ENCODE measurements around the gene ING1. TPM values are rescaled to one million over a fixed set of nuclear protein-coding genes. Genes with fewer than 3 reads are reported as not detected.

ING1 gene
- total RNA-seq, 1 donor from 2014 or later, result 13.2 TPM

DNA sequence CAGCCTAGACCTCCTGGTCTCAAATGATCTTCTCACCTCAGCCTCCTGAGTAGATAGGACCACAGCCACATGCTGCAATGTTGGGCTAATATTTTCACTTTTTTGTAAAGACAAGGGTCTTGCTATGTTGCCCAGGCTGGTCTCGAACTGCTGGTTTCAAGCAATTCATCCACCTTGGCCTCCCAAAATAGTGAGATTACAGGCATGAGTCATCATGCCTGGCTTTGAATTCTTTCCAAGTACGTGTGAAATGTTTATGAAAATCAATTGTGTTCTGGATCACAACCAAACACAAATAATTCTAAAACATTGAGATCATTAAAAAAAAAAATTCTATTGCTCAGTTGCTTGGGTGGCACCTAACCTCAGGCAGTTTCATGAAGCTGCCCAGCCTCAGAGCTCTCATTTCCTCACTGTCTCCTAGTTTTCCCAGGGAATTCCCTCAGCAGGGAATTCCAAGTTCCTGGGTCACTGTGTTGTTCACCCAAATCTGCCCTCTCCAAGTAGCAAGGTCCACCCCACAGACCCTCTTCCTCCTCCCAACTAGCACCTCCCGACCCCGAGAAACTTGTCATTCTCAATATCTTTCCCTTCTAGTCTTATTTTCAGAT lies 44.8 kb downstream of the ING1 start:
- intact Hi-C loops (cut with DNase I), result no loop called here
- Histone ChIP-seq H3K27ac (no peak overlapping the region), H3K4me1 (no peaks in the 10 kb centered on the region), H3K27me3 (no peaks in the 10 kb centered on the region), H3K9me3 (no peaks in the 10 kb centered on the region), H3K36me3 (no peaks in the 10 kb centered on the region), H3K4me3 (no peak overlapping the region)
- DNase-seq, result no peak
- ATAC-seq, result no peak
- TF ChIP-seq, protein P1, sequence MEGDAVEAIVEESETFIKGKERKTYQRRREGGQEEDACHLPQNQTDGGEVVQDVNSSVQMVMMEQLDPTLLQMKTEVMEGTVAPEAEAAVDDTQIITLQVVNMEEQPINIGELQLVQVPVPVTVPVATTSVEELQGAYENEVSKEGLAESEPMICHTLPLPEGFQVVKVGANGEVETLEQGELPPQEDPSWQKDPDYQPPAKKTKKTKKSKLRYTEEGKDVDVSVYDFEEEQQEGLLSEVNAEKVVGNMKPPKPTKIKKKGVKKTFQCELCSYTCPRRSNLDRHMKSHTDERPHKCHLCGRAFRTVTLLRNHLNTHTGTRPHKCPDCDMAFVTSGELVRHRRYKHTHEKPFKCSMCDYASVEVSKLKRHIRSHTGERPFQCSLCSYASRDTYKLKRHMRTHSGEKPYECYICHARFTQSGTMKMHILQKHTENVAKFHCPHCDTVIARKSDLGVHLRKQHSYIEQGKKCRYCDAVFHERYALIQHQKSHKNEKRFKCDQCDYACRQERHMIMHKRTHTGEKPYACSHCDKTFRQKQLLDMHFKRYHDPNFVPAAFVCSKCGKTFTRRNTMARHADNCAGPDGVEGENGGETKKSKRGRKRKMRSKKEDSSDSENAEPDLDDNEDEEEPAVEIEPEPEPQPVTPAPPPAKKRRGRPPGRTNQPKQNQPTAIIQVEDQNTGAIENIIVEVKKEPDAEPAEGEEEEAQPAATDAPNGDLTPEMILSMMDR (IDR thresholded peaks at IDR 0.05), result no peak

DNA sequence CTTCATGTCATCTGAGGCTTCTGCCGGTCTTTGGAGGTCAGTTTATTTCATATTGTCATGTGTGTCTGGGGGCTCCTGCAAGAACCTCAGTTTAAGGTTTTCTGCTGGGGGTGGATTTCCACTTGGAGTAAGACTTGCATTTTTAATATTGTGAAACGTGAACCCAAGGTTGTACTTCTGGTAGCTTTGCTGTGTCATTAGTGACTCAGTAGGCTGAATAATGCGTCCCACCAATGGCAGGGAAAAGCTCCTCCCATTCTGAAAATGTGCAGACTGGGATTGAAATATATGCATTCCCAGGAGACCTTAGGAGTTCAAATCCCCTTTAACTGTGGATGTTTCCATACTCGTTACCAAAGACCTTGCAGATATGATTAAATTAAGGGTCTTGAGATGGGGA lies 46.2 kb downstream of the ING1 start:
- H3K4me3 ChIP-seq, result no peak overlapping the region
- H3K27ac ChIP-seq, result no peak overlapping the region
- DNase-seq, result no peak
- no peaks in the 10 kb centered on the region for H3K4me1 ChIP-seq
- ATAC-seq, result no peak
- TF ChIP-seq, protein P1 (IDR thresholded peaks at IDR 0.05), result no peak
- no peaks in the 10 kb centered on the region for H3K27me3 ChIP-seq
- H3K9me3 ChIP-seq, result no peaks in the 10 kb centered on the region
- intact Hi-C loops (cut with DNase I), result no loop called here
- no peaks in the 10 kb centered on the region for H3K36me3 ChIP-seq

DNA sequence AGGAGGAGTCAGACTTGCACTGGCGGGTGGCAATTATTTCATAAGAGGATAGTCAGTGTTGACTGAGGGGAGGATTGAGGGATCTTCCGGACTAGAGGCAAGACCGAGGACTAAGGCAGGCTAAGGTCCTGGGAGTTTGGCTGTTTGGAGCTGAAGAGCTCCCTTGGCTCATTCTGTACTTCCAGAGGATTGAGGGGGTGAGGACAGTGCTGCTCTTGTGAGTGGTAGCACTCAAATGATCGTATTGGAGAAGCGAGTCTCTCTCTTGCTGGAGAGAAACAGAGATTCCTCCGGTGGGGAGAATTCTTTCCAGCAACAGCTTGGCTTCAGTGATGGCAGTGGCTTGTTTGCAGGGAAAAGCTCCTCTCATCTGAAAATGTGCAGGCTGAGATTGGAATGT lies 47.1 kb downstream of the ING1 start:
- no peaks in the 10 kb centered on the region for H3K36me3 ChIP-seq
- DNase-seq (no peak), ATAC-seq (no peak)
- no peaks in the 10 kb centered on the region for H3K27me3 ChIP-seq
- TF ChIP-seq, protein P1 (IDR thresholded peaks at IDR 0.05), result no peak
- H3K4me3 ChIP-seq, result no peak overlapping the region
- intact Hi-C loops (cut with DNase I), result no loop called here
- H3K9me3 ChIP-seq, result no peaks in the 10 kb centered on the region
- H3K4me1 ChIP-seq, result no peaks in the 10 kb centered on the region
- no peak overlapping the region for H3K27ac ChIP-seq

- Histone ChIP-seq H3K27ac (no peak overlapping the region), H3K4me3 (no peak overlapping the region), H3K4me1 (no peaks in the 10 kb centered on the region), H3K36me3 (no peaks in the 10 kb centered on the region), H3K27me3 (no peaks in the 10 kb centered on the region), H3K9me3 (no peaks in the 10 kb centered on the region)
- DNase-seq, result no peak
- intact Hi-C loops (cut with DNase I), result no loop called here
- no peak for ATAC-seq
- TF ChIP-seq, protein P1 (IDR thresholded peaks at IDR 0.05), result no peak
Observed at GRCh38 chr13:110766671-110767430, 53.4 kb downstream of the ING1 start.

GRCh38 chr13:110767476-110767875 lies 54.0 kb downstream of the ING1 start:
- intact Hi-C loops (cut with DNase I), result no loop called here
- TF ChIP-seq, protein P1 (IDR thresholded peaks at IDR 0.05), result no peak
- Histone ChIP-seq H3K36me3 (no peaks in the 10 kb centered on the region), H3K27me3 (no peaks in the 10 kb centered on the region), H3K4me3 (no peak overlapping the region), H3K4me1 (no peaks in the 10 kb centered on the region), H3K9me3 (no peaks in the 10 kb centered on the region), H3K27ac (no peak overlapping the region)
- ATAC-seq (no peak), DNase-seq (no peak)
